WERI-Rb-1 (cell line): ENCODE data around the gene JMJD7.

Source experiments
- DNase-seq: peaks from one replicate; pipeline ENCODE4 v3.0.0-alpha.2; 2020
- H3K27ac ChIP-seq: fragments of 250-450 bp; sonication (Bioruptor Pico); 2 replicates; pipeline ENCODE4 v1.5.1; 2020; ENCODE audit warnings: mild to moderate bottlenecking, moderate library complexity
- H3K27me3 ChIP-seq: fragments of 250-450 bp; sonication (Bioruptor Pico); 2 replicates; pipeline ENCODE4 v1.5.1; 2021; ENCODE audit warnings: mild to moderate bottlenecking, low read depth, moderate library complexity; ENCODE audit not compliant: insufficient read depth, severe bottlenecking
- H3K36me3 ChIP-seq: fragments of 250-450 bp; sonication (Bioruptor Pico); 2 replicates; pipeline ENCODE4 v1.5.1; 2020; ENCODE audit warnings: mild to moderate bottlenecking, moderate library complexity
- H3K4me3 ChIP-seq: 2 replicates; pipeline ENCODE4 v1.5.1; 2011; ENCODE audit warnings: low read depth, mild to moderate bottlenecking, control low read depth, low read length
- H3K9me3 ChIP-seq: fragments of 250-450 bp; sonication (Bioruptor Pico); 2 replicates; pipeline ENCODE4 v1.5.1; 2021; ENCODE audit warnings: mild to moderate bottlenecking, moderate library complexity; ENCODE audit not compliant: severe bottlenecking
- CTCF ChIP-seq: IDR thresholded peaks from 2 replicates; pipeline ENCODE4 v1.5.1; 2011; ENCODE audit warnings: low read depth, mild to moderate bottlenecking, control low read depth, inconsistent platforms, low read length

JMJD7 gene

DNA sequence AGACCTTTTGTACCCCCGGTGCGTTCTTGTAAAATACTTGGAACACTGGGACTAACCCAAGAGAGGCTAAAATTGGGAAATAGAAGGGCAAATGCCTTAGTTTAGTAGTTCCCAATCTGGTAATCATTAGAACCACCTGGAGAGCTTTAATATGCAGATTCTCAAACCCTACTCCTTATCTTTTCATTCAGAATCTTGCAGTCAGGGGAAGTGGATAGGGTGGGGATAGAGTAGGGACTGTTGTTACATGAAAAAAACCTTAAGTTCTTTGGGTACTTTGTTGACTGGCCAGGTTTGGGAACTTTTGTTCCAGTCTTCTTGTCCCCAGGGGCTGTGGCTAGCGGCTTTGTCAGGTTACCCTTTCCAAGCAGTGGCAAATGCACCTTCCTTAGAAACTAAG, 37.7 kb upstream of the JMJD7 start:
- DNase-seq: no peak
- H3K4me3 ChIP-seq: no peak overlapping the region
- H3K9me3 ChIP-seq: no peaks in the 10 kb centered on the region
- H3K36me3 ChIP-seq: no peaks in the 10 kb centered on the region
- no peaks in the 10 kb centered on the region for H3K27me3 ChIP-seq
- no peak overlapping the region for H3K27ac ChIP-seq
- no peak for TF ChIP-seq CTCF

DNA sequence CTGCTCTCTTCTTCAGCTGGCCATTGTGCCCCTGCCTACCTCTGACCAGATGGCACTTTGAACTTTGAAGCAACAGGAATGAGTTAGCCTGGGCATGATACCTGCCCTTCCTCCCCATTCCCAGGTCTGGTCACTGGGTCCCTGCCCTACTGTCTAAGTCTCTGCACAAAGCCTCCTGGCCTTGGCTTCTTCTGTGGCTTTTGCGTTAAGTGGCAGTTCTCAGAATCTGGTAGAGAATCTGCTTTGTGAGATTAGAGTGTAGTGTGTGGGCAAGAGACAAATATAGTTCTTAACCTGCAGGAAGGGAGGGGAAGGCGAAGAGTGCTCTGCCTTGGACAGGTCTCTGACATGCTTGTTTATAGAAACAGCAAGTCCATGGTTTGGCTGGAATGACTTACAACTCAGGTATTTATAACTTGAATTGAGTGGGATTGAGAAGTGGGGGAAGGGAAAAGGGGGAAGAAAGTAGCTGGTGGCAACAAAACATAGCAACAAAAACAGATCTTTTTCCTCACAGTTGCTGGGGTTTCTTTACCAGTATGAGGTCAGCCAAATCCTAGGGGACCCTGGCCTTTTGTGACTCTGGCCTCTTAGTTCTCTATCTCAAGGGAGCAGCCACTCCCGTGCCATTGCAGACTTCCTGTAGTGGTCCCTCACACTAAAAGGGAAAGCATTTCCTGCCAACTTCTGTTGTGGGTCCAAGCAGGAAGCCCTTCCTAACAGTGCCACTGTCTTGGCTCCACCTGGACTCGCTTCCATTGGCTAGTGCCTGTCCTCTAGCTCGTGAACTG, 36.9 kb upstream of the JMJD7 start:
- TF ChIP-seq CTCF: no peak
- DNase-seq: no peak
- Histone ChIP-seq H3K27me3 (no peaks in the 10 kb centered on the region), H3K27ac (no peak overlapping the region), H3K9me3 (no peaks in the 10 kb centered on the region), H3K4me3 (no peak overlapping the region), H3K36me3 (no peaks in the 10 kb centered on the region)

DNA sequence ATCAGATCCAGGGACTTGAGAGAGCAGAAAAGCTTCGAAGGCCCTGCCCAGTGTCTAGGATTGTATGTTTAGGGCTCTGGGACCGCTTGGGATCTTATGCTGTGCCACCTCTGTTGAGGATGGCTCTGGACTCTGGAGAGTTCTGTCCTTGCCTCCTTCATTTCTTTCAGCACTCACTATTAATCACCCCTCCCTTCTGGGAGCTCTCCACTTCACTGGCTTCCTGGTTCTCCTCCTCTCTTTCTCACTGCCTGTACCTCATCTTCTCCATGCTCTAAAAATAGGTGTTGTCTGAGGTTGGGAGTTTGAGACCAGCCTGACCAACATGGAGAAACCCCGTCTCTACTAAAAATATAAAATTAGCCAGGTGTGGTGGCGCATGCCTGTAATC, 36.4 kb upstream of the JMJD7 start:
- H3K36me3 ChIP-seq: no peaks in the 10 kb centered on the region
- H3K9me3 ChIP-seq: no peaks in the 10 kb centered on the region
- H3K27ac ChIP-seq: no peak overlapping the region
- DNase-seq: no peak
- TF ChIP-seq CTCF: no peak
- H3K27me3 ChIP-seq: no peaks in the 10 kb centered on the region
- no peak overlapping the region for H3K4me3 ChIP-seq

GRCh38 chr15:41792000-41792637, 35.8 kb upstream of the JMJD7 start:
- H3K27me3 ChIP-seq: no peaks in the 10 kb centered on the region
- H3K36me3 ChIP-seq: no peaks in the 10 kb centered on the region
- no peak overlapping the region for H3K27ac ChIP-seq
- no peak for TF ChIP-seq CTCF
- H3K9me3 ChIP-seq: no peaks in the 10 kb centered on the region
- no peak for DNase-seq
- H3K4me3 ChIP-seq: no peak overlapping the region

GRCh38 chr15:41794081-41794480, 33.8 kb upstream of the JMJD7 start:
- Histone ChIP-seq H3K36me3 (no peaks in the 10 kb centered on the region), H3K4me3 (no peak overlapping the region), H3K27me3 (no peaks in the 10 kb centered on the region), H3K27ac (no peak overlapping the region), H3K9me3 (no peaks in the 10 kb centered on the region)
- DNase-seq: no peak
- no peak for TF ChIP-seq CTCF
